ENCODE results near the gene PRAMEF2. TPM values are rescaled to one million over a fixed set of nuclear protein-coding genes. Genes with fewer than 3 reads are reported as not detected.
"Not testable (repeated sequence)": the region's sequence is repeated elsewhere in the genome, so short reads cannot be mapped to it uniquely, and the experiment has no call there.

Gene PRAMEF2
- total RNA-seq, 1 experiment from 2014 or later = not detected

DNA sequence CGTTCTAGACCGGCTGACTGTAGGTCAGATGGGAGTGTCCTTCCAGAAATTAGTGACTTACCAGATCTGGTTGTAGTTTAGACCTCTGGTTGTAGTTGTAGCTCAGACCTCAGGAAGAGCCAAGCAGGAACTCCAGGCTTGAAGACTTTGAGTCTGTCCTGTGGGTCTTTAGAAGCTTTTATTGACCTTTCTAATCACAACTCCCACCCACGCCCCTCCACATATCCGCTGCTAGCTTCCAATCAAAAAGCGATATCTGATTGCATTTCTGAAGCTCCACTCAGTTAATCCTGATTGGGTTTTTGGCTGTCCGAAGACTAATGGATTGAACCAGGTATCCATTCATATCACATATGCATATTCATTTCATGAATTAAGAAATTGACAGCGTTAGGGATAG, 8.3 kb upstream of the PRAMEF2 start, which contains the start of gene HNRNPCL1:
Gene HNRNPCL1, minus strand, starts transcription at position 101 of the 400 bp plus-strand sequence. CDS start 431 bp downstream, outside the sequence.
- H3K36me3 Mint-ChIP-seq (ENCODE audit: insufficient read depth, unreplicated experiment); H3K27me3 Mint-ChIP-seq (ENCODE audit: insufficient read depth, unreplicated experiment); DNase-seq (ENCODE audit: unreplicated experiment); intact Hi-C loops (cut with micrococcal nuclease); CTCF ChIA-PET; BruUV-seq (replicated peaks); H3K9me3 Mint-ChIP-seq (ENCODE audit: unreplicated experiment); POLR2A ChIA-PET; H3K4me3 Mint-ChIP-seq (ENCODE audit: unreplicated experiment); H3K27ac Mint-ChIP-seq (ENCODE audit: low read depth, unreplicated experiment); H3K4me1 Mint-ChIP-seq (ENCODE audit: insufficient read depth, unreplicated experiment): not testable (repeated sequence)

DNA sequence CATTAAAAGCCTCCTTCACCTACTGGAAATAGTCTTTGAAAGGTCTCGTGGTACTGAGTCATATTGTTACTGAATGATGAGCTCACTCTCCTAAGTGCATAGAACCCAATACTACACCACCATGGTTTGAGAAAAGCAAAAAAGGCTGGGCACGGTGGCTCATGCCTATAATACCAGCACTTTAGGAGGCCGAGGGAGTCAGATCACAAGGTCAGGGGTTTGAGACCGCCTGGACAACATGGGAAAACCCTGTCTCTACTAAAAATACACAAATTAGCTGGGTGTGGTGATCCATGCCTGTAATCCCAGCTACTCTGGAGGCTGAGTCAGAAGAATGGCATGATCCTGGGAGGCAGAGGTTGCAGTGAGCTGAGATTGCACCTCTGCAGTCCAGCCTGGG, 5.1 kb upstream of the PRAMEF2 start:
- Mint-ChIP-seq H3K9me3 (ENCODE audit: unreplicated experiment) (no peaks in the 10 kb centered on the region), H3K27me3 (ENCODE audit: insufficient read depth, unreplicated experiment) (no peaks in the 10 kb centered on the region), H3K27ac (ENCODE audit: low read depth, unreplicated experiment) (peak overlapping the region; percentile 71), H3K4me3 (ENCODE audit: unreplicated experiment) (no peak overlapping the region), H3K4me1 (ENCODE audit: insufficient read depth, unreplicated experiment) (no peaks in the 10 kb centered on the region), H3K36me3 (ENCODE audit: insufficient read depth, unreplicated experiment) (no peaks in the 10 kb centered on the region)
- peak; percentile 22 for DNase-seq (ENCODE audit: unreplicated experiment)
- ChIA-PET POLR2A (no interaction called here), CTCF (no interaction called here)
- BruUV-seq (replicated peaks) = no TSS peak
- intact Hi-C loops (cut with micrococcal nuclease) = no loop called here
- TF ChIP-seq, protein P1, sequence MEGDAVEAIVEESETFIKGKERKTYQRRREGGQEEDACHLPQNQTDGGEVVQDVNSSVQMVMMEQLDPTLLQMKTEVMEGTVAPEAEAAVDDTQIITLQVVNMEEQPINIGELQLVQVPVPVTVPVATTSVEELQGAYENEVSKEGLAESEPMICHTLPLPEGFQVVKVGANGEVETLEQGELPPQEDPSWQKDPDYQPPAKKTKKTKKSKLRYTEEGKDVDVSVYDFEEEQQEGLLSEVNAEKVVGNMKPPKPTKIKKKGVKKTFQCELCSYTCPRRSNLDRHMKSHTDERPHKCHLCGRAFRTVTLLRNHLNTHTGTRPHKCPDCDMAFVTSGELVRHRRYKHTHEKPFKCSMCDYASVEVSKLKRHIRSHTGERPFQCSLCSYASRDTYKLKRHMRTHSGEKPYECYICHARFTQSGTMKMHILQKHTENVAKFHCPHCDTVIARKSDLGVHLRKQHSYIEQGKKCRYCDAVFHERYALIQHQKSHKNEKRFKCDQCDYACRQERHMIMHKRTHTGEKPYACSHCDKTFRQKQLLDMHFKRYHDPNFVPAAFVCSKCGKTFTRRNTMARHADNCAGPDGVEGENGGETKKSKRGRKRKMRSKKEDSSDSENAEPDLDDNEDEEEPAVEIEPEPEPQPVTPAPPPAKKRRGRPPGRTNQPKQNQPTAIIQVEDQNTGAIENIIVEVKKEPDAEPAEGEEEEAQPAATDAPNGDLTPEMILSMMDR (IDR thresholded peaks at IDR 0.05; ENCODE audit: unreplicated experiment) = no peak

DNA sequence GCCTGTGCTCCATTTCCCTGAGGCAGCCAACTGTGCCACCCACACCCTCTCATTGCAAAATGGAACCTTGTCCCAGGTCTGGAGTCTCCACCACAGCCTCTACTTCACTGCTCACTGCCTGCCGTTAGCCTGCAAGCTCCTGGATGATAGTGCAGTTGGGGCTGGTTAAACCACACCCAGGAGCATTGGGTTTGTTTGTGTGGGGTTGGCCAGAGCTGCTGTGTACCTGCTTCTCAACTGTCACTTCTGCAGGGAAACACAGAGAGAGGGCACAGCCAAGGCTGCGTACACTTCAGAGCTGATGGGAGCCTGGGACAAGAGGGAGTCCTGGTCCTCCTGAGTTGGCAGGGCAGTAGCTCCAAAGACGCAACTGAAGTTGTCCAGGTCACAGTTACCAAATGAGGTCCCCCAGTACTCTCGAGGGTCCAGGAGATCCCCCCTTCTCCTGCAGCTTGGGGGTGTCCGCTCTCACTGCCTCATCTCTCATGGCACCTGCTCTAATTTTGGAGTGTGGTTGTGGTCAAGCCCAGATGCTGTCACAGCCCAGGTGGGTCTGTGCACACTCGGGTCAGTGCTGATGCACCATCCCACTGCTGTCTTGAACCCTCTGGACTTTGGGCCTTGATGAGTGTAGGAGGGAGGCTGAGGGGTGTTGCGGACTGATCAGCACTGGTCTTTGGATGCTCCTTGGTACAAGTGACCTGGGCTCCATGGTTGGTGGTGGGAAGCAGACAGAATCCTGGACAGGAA, 6.4 kb downstream of the PRAMEF2 start:
- H3K4me3 Mint-ChIP-seq (ENCODE audit: unreplicated experiment); DNase-seq (ENCODE audit: unreplicated experiment); POLR2A ChIA-PET; H3K27ac Mint-ChIP-seq (ENCODE audit: low read depth, unreplicated experiment); H3K27me3 Mint-ChIP-seq (ENCODE audit: insufficient read depth, unreplicated experiment); CTCF ChIA-PET; H3K4me1 Mint-ChIP-seq (ENCODE audit: insufficient read depth, unreplicated experiment); H3K9me3 Mint-ChIP-seq (ENCODE audit: unreplicated experiment); H3K36me3 Mint-ChIP-seq (ENCODE audit: insufficient read depth, unreplicated experiment); BruUV-seq (replicated peaks); intact Hi-C loops (cut with micrococcal nuclease): not testable (repeated sequence)

DNA sequence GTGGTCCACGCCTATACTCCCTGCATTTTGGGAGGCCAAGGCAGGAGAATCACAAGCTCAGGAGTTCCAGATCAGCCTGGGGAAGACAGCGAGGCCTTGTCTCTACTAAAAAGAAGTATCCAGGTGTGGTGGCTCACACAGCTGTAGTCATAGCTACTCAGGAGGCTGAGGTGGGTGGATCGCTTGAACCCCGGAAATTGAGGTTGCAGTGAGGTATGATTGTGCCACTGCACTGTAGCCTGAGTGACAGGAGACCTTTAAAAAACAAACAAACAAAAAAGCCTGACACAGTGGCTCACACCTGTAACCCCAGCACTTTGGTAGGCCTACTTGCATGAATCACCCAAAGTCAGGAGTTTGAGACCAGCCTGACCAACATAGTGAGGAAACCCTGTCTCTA, 21.6 kb downstream of the PRAMEF2 start:
- intact Hi-C loops (cut with micrococcal nuclease); H3K27me3 Mint-ChIP-seq (ENCODE audit: insufficient read depth, unreplicated experiment); H3K4me3 Mint-ChIP-seq (ENCODE audit: unreplicated experiment); H3K4me1 Mint-ChIP-seq (ENCODE audit: insufficient read depth, unreplicated experiment); H3K27ac Mint-ChIP-seq (ENCODE audit: low read depth, unreplicated experiment); CTCF ChIA-PET; BruUV-seq (replicated peaks); H3K36me3 Mint-ChIP-seq (ENCODE audit: insufficient read depth, unreplicated experiment); POLR2A ChIA-PET; DNase-seq (ENCODE audit: unreplicated experiment); H3K9me3 Mint-ChIP-seq (ENCODE audit: unreplicated experiment): not testable (repeated sequence)

DNA sequence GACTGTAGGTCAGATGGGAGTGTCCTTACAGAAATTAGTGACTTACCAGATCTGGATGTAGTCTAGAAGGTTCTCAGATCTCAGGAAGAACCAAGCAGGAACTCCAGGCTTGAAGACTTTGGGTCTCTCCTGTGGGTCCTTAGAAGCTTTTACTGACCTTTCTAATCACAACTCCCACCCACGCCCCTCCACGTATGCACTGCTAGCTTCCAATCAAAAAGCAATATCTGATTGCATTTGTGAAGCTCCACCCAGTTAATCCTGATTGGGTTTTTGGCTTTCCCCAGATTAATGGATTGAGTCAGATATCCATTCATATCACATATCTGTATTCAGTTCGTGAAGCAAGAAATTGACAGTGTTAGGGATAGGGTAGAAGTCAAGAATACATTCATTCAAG, 29.2 kb downstream of the PRAMEF2 start, which contains the start of gene PRAMEF4:
Gene PRAMEF4, minus strand, starts transcription at position 101 of the 400 bp plus-strand sequence. CDS start 2,807 bp downstream, outside the sequence.
- H3K4me3 Mint-ChIP-seq (ENCODE audit: unreplicated experiment); H3K4me1 Mint-ChIP-seq (ENCODE audit: insufficient read depth, unreplicated experiment); CTCF ChIA-PET; POLR2A ChIA-PET; intact Hi-C loops (cut with micrococcal nuclease); BruUV-seq (replicated peaks); H3K36me3 Mint-ChIP-seq (ENCODE audit: insufficient read depth, unreplicated experiment); H3K9me3 Mint-ChIP-seq (ENCODE audit: unreplicated experiment); H3K27me3 Mint-ChIP-seq (ENCODE audit: insufficient read depth, unreplicated experiment); DNase-seq (ENCODE audit: unreplicated experiment); H3K27ac Mint-ChIP-seq (ENCODE audit: low read depth, unreplicated experiment): not testable (repeated sequence)

DNA sequence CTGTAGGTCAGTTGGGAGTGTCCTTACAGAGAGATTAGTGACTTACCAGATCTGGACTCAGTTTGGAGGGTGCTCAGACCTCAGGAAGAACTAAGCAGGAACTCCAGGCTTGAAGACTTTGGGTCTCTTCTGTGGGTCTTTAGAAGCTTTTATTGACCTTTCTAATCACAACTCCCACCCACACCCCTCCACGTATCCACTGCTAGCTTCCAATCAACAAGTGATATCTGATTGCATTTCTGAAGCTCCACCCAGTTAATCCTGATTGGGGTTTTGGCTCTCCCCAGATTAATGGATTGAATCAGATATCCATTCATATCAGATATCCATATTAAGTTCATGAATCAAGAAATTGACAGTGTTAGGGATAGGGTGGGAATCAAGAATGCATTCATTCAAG, 41.3 kb downstream of the PRAMEF2 start, which contains the start of gene PRAMEF10:
Gene PRAMEF10, minus strand, starts transcription at position 101 of the 400 bp plus-strand sequence. CDS start 2,423 bp downstream, outside the sequence.
- H3K27ac Mint-ChIP-seq (ENCODE audit: low read depth, unreplicated experiment); H3K4me1 Mint-ChIP-seq (ENCODE audit: insufficient read depth, unreplicated experiment); H3K27me3 Mint-ChIP-seq (ENCODE audit: insufficient read depth, unreplicated experiment); CTCF ChIA-PET; H3K36me3 Mint-ChIP-seq (ENCODE audit: insufficient read depth, unreplicated experiment); H3K9me3 Mint-ChIP-seq (ENCODE audit: unreplicated experiment); DNase-seq (ENCODE audit: unreplicated experiment); BruUV-seq (replicated peaks); POLR2A ChIA-PET; H3K4me3 Mint-ChIP-seq (ENCODE audit: unreplicated experiment); intact Hi-C loops (cut with micrococcal nuclease): not testable (repeated sequence)

DNA sequence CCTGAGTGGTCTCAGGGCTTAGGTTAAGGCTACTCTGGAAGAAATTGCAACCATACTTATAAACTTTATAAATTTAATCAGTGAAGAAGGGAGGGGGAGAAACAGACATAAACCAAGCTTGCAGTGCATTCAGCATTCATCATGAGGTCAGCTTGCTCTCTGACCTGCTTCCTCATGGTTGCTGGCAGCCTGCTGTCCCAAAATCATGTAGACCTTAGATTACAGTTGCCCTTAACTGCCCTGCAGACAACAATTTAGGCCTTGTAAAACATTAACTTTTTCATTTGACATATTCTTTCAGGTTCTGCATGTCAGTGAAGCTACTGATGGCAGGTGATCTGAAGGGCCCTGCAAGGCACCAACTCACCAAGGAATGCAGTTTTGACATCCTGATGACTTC, 42.3 kb downstream of the PRAMEF2 start:
- H3K27me3 Mint-ChIP-seq (ENCODE audit: insufficient read depth, unreplicated experiment); intact Hi-C loops (cut with micrococcal nuclease); H3K4me3 Mint-ChIP-seq (ENCODE audit: unreplicated experiment); H3K36me3 Mint-ChIP-seq (ENCODE audit: insufficient read depth, unreplicated experiment); CTCF ChIA-PET; POLR2A ChIA-PET; H3K27ac Mint-ChIP-seq (ENCODE audit: low read depth, unreplicated experiment); H3K9me3 Mint-ChIP-seq (ENCODE audit: unreplicated experiment); BruUV-seq (replicated peaks); H3K4me1 Mint-ChIP-seq (ENCODE audit: insufficient read depth, unreplicated experiment); DNase-seq (ENCODE audit: unreplicated experiment): not testable (repeated sequence)

DNA sequence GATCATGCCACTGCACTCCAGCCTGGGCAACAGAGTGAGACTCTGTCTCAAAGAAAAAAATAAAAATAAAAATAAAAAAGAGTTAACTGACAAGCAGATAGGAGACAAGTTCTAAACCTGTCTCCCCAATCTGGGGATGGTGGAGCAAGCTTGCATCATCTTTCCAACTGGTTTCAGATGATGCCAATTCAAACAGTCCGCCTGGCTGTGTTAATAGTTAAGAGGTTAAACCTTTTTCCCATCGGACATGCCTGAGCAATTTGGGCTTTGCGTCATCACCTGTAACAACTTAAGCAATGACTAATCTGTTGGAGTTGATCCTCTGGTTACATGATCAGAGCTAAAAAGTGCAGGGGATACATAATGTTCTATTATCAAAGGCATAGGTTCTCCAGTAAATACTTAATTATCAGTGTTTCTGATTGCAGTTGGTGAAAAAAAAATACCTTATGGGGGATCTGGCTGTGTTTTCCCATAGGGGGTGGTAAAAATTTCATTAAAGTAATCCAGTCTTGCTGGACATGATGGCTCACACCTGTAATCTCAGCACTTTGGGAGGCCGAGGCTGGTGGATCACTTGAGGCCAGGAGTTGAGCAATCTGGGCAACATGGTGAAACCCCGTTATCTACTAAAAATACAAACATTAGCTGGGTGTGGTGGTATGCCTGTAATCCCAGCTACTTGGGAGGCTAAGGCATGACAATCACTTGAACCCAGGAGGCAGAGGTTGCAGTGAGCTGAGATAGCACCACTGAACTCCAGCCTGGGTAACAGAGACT, 47.1 kb downstream of the PRAMEF2 start:
- intact Hi-C loops (cut with micrococcal nuclease); CTCF ChIA-PET; H3K27me3 Mint-ChIP-seq (ENCODE audit: insufficient read depth, unreplicated experiment); H3K4me1 Mint-ChIP-seq (ENCODE audit: insufficient read depth, unreplicated experiment); DNase-seq (ENCODE audit: unreplicated experiment); POLR2A ChIA-PET; H3K9me3 Mint-ChIP-seq (ENCODE audit: unreplicated experiment); H3K36me3 Mint-ChIP-seq (ENCODE audit: insufficient read depth, unreplicated experiment); BruUV-seq (replicated peaks); H3K27ac Mint-ChIP-seq (ENCODE audit: low read depth, unreplicated experiment); H3K4me3 Mint-ChIP-seq (ENCODE audit: unreplicated experiment): not testable (repeated sequence)

All from MCF 10A (cell line).